Erythroblast (primary cell): ENCODE results near the gene TCF15.

Source experiments
- DNase-seq, 2 experiments: peaks; one replicate each; lab custom pipeline; 2025; lab: John Stamatoyannopoulos, UW
- GATA1 ChIP-seq: IDR thresholded peaks from 2 replicates; pipeline ENCODE4 v1.6.1; 2011; ENCODE audit warnings: low read depth, mild to moderate bottlenecking, control low read depth, low read length, moderate library complexity
- POLR2A ChIP-seq: IDR thresholded peaks from 2 replicates; pipeline ENCODE4 v1.6.1; 2011; ENCODE audit warnings: mild to moderate bottlenecking, low read length

TCF15 gene

GRCh38 chr20:635028-635892, 25.2 kb upstream of the TCF15 start:
- TF ChIP-seq GATA1 (no peak), POLR2A (no peak)
- no peak for DNase-seq

GRCh38 chr20:634148-634925, 24.2 kb upstream of the TCF15 start:
- no peak for TF ChIP-seq POLR2A
- no peak for TF ChIP-seq GATA1
- DNase-seq = no peak

GRCh38 chr20:631101-631500, 21.0 kb upstream of the TCF15 start:
- no peak for TF ChIP-seq POLR2A
- TF ChIP-seq GATA1 = no peak
- no peak for DNase-seq

- no peak for DNase-seq
- TF ChIP-seq GATA1 (no peak), POLR2A (no peak)
Measured at GRCh38 chr20:626579-626978, 16.5 kb upstream of the TCF15 start.

- TF ChIP-seq POLR2A (no peak), GATA1 (no peak)
- DNase-seq = no peak
Measured at GRCh38 chr20:625360-625932, 15.3 kb upstream of the TCF15 start.

- TF ChIP-seq GATA1 (no peak), POLR2A (no peak)
- DNase-seq = no peak
Measured at GRCh38 chr20:623704-624103, 13.6 kb upstream of the TCF15 start.

GRCh38 chr20:623021-623420, 12.9 kb upstream of the TCF15 start:
- no peak for DNase-seq
- no peak for TF ChIP-seq GATA1
- no peak for TF ChIP-seq POLR2A

GRCh38 chr20:622161-622560, 12.1 kb upstream of the TCF15 start:
- TF ChIP-seq GATA1 (no peak), POLR2A (no peak)
- DNase-seq = no peak

- TF ChIP-seq POLR2A = no peak
- no peak for TF ChIP-seq GATA1
- DNase-seq = no peak
Measured at GRCh38 chr20:621125-621756, 11.1 kb upstream of the TCF15 start.

GRCh38 chr20:620246-620645, 10.1 kb upstream of the TCF15 start:
- TF ChIP-seq GATA1 (no peak), POLR2A (no peak)
- DNase-seq = no peak

- DNase-seq = no peak
- TF ChIP-seq POLR2A = no peak
- TF ChIP-seq GATA1 = no peak
Measured at GRCh38 chr20:618980-619379, 8.9 kb upstream of the TCF15 start.

- DNase-seq = no peak
- TF ChIP-seq POLR2A = no peak
- TF ChIP-seq GATA1 = no peak
Measured at GRCh38 chr20:617934-618690, 8.0 kb upstream of the TCF15 start.

- DNase-seq = no peak
Measured at GRCh38 chr20:615514-615913, 5.4 kb upstream of the TCF15 start.

More at GRCh38 chr20:615514-615913, 5.4 kb upstream of the TCF15 start:
- TF ChIP-seq GATA1 (no peak), POLR2A (no peak)
